Measurements from ENCODE around the gene ATP1A1.

DNA sequence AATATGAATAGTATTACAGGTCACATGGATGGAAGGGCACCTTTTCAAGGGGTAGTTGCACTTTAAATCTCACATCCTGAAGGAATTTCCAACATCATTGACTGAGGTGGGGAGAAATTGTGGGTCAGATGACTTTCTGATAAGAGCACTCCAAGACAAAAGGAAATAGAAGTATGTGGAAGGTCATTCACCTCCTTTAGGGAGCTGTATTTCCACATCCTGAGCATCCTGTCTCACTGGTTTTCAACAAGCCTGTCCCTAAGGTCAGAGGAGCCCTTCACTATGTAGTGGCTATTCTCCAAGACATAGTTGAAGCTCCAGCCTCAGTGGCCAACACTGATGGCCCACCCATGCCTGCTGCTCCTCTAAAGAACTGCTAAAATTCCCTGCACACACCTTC lies 76.5 kb downstream of the ATP1A1 start:
- TF ChIP-seq EZH2phosphoT487 (IDR thresholded peaks at IDR 0.05; ENCODE audit: insufficient read depth, low read depth) (no peak), EZH2 (IDR thresholded peaks at IDR 0.05; ENCODE audit: insufficient read depth, poor library complexity, severe bottlenecking) (no peak)

All from GM23248 (cell line).